Cerebellar nuclear complex (tissue), 1 donor: Measurements from ENCODE around the gene NAT8L.

Source experiments
- DNase-seq, 2 experiments: peaks; one replicate each; lab custom pipeline; 2025; lab: John Stamatoyannopoulos, UW

The NAT8L gene

DNA sequence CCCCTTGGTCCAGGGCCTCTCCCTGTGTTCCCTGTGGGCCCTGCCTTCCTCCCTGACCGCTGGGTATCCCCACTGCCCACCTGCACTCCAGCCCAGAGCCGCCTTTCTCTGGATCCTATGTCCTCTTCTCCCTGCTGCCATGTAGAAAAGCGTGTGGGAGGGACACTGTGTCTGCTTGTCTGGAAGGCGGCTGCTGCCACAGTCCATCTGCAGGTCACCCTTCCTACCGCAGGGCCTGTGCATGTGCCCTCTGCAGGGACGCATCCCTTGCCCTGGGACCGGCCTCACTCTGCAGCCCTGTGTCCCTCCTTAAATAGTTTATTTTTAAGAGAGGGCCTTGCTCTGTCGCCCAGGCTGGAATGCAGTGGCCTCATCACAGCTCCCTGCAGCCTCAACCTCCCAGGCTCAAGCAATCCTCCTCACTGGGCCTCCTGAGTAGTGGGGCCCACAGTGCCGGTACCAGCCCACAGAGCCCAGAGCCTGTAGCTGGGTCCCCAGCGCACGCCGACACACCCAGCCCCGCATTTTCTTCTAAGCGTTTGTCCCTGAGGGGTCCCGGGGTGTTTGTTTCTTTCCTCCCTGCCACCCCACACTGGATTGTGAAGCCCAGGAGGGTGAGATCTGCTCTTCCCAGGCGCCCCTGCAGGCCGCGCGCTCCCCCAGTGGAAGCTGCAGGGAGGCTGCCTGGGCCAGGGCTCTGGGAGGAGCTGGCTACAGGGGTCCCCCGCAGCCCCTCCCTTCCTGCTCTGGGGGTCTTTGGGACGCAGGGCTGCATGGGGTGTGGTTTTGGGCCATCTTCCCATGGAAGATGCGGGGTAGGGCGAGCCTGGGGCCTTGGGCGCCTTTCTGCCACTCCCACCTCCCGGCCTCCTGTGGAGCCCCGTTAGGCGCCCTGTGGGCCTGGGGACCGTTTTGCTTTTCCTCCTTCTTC, 12.8 kb upstream of the NAT8L start:
- no peak for DNase-seq

DNA sequence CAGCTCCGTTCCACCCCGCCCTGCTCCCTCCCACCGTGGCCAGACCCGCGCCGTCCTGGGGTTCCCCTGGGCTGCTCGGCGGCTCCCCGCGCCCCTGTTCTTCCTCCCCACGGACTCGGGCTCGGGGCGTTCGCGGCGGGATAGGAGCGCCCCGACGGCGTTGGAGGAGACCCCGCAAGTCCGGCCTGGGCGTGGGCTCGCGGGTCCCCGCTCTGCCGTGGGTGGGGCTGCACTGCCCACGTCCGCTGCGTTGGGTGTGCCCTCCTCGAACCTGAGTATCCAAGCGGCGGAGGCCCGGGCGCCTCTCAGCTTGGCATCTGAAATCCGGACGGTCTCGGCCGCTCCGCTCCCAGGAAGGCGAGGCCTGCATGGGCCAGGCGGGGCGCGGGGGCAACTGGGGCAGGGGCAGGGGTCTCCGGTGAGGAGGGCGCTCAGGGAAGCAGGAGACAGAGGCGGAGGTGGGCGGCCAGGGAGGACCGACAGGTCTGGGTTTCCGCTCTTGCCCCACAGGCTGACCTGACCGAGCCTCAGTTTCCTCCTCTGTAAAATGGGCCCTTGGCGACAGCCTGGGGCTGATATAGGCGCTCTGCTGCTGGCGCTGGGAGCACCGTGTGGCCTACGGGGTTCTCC, 12.0 kb upstream of the NAT8L start:
- DNase-seq = no peak

DNA sequence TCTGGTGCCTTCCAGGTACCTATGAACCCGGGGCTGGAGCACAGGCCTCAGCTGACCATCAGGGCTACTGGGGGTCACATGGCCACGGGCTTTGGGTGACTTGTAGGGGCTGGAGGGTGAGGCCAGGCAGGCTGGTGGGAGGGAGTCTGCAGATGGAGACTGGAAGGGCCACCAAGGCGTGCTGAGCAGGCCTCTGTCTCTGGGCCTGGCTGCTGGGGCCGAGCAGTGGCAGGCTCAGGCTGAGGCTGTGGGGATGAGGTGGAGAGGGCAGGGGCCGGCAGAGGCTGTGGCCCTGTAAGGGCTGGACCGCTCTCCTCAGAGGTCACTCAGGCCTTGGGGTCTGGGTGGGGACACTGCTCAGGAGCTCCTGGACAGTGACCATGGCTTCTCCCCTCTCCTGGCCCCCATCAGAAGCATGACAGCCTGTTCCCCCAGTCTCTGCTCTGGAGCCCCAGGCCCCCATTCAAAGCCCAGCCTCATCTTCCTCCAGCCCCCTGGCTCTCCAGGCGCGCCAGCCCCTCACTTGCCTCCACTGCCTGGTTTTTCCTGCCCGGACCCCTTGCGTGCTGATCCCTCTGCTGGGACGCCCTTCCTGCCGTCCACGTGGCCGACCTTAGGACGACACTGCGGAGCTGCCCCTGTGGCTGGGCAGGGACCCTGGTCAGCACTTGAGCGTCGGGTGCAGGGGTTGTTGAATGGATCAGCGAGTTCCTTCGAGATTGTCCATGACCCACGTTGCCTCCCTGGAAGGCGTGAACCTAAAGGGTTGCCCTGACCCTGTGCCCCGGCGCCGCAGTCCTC, 11.1 kb upstream of the NAT8L start:
- DNase-seq = no peak

DNA sequence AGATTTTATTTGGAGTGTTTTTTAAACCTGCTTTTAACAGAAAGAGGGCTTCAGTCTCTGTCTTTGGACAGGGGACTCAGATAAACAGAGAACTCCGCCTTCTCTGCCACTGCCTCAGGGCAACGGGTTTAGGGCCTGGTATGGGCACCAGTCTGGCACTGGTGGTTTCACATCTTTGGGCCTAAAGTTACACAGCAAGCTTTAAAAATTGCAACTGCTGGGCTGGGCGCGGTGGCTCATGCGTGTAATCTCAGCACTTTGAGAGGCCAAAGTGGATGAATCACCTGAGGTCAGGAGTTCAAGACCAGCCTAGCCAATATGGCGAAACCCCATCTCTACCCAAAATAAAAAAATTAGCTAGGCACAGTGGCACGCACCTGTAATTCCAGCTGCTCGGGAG, 10.3 kb upstream of the NAT8L start:
- no peak for DNase-seq

DNA sequence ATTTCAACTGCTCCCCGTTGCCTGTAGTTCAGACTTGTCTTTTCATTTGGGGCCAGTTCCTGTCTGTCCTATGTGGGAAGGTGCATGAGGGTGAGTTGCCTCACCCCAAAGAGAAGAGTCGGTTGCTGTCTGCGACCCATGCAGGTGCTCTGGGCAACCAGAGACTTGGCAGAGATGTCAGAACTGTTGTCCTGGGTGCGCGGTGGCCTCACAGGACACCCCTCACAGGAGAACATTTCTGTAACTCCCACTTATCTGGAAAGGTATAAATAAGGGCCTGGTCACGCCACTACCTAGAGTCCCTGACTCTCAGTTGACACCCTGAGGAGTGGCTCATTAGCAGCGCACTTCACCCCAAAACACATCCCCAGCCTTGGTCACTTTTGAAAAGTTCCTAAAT, 9.7 kb upstream of the NAT8L start:
- no peak for DNase-seq

DNA sequence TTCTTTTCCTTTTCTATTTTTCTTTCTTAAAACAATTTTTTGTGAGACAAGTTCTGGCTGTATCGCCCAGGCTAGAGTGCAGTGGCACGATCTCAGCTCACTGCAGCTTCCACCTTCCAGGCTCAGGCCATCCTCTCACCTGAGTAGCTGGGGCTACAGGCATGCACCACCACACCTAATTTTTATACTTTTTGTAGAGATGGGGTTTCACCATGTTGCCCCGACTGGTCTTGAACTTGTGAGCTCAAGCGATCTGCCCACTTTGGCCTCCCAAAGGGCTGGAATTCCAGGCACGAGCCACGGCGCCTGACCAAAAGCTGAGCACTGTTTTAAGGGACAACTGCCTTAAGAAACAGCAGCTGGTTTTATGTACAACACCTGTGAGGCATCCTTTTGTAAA, 9.3 kb upstream of the NAT8L start:
- DNase-seq = no peak

DNA sequence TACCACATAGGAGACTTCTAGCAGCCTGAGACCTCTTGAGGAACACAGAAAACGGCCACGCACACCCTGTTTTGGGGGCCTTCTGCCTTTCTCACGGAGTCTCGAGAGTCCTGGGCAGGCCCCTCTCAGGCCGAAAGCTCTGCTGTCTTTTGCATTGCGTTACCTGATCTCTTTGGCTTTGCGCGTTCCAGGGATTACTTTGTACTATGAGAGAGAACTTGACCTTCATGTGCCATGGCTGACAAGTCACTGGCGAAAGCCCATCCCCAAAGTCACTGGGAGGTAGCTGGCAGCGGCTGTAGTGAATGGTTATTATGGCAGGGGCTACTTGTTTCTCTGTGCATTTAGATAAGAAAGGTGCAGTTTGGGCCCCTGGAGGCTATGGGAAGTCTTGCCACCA, 8.0 kb upstream of the NAT8L start:
- no peak for DNase-seq

DNA sequence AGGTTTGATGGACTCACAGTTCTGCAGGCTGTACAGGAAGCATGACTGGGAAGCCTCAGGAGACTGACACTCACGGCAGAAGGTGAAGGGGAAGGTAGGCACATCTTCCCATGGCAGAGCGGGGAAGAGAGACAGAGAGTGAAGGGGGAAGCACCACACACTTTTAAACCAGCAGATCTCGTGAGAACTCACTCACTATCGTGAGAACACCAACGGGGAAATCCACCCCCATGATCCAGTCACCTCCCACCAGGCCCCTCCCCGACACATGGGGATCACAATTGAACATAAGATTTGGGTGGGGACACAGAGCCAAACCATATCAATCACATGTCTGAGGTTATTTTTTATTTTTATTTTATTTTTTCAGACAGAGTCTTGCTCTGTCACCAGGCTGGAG, 4.9 kb upstream of the NAT8L start:
- DNase-seq = no peak

DNA sequence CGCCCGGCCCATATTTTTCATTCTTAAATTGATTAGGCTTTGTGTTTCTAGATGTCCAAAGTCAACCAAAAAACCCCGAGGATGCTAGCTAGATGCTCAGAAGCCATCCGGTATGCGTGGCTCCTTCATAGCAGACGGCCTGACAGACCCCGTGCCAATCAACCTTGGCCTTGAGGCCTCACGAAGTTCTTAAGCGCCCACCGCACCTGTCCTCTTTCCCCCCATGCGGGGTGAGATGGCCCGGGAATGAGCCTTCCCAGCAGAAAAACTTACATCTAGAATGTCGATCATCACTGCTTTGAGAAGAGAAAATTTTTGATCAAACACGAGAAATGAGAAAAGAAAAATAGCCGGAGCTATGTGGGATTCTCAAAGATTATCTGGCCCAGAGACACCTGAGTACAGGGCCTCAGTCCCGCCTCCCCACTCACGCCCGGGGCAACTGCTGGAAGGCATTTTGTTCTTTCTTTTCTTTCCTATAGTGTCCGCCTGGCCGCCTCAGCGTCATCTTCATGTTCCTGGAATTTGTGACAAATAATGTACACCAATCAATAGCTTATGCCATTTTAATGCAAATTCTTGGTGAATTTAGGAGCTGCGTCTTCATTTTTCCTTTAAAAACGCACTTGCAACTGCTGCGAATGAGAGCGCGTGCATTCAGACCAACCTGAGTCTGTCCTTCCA, 1.6 kb upstream of the NAT8L start:
- no peak for DNase-seq

DNA sequence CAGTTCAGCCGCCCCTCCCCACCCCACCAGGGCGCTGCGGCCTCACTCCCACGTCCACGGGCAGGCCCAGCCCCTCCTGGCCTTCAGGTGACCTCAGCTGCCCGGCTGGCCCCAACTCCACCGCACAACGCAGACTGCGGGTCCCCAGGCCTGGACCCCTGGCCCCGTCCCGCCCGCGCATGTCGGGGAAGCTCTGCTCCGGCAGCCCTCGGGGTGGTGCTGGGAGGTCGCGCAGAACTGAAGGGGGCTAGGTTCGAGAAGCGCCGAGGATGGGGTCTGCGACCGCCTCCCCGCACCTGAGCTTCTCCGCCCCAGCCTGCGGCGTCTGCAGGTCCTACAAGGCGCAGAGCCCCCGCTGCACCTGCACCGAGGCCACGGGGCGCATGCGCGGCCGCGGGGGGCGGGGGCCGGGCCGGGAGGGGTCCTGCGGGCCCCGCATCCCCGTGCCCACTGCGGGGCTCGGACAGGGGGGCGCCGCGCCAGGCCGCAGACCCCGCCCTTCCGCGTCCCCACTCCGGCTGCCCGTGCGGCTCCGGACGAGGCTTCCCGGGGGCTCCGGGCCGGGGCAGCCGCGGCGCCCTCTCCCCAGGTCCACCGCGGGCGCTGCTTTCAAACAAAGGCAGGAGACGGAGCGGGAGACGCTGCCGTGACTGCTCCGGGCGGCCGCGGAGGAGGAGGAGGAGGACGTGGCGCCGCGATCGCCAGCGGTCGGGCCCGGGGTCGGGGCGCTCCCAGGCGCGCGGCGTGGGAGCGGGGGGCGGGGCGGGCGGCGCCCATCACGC, 672 bp upstream of the NAT8L start:
- peak in 1 of 2 experiments; percentile 18 for DNase-seq

DNA sequence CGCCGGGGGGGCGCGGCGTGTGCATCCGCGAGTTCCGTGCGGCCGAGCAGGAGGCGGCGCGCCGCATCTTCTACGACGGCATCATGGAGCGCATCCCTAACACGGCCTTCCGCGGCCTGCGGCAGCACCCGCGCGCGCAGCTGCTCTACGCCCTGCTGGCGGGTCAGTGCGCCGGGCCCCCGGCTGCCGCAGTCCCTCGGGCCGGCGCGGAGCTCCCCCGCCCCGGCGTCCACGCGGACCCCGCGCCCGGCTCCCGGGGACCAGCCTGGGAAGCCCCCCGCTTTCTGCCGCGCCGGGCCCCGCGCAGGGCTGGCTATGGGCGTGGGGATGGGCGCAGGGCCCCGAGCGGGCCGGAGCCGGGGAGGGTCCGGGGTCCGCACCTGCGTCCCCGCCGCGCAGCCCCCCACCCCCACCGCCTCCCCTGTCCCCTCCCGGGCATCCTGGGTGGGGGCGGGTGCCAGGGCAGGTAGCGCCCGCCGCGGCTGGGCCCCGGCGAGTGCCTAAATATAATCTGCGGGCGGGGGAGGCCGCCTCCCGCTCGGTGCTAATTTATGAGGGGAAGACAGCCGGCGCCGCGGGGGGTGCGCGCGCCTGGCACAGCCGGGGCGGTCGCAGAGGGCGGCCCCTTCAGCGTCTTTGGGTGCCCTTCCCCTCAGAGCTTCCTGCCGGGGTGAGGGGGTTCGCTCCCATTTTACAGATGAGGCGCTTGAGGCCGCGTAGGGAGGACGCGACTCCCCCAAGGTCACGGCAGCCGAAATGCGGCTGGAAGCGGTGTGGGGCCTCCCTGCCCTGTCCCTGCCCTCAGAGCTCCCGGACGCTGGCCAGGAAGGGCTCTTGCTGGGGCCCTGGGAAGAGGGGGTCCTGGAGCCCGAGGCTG, 837 bp downstream of the NAT8L start:
- no peak for DNase-seq

DNA sequence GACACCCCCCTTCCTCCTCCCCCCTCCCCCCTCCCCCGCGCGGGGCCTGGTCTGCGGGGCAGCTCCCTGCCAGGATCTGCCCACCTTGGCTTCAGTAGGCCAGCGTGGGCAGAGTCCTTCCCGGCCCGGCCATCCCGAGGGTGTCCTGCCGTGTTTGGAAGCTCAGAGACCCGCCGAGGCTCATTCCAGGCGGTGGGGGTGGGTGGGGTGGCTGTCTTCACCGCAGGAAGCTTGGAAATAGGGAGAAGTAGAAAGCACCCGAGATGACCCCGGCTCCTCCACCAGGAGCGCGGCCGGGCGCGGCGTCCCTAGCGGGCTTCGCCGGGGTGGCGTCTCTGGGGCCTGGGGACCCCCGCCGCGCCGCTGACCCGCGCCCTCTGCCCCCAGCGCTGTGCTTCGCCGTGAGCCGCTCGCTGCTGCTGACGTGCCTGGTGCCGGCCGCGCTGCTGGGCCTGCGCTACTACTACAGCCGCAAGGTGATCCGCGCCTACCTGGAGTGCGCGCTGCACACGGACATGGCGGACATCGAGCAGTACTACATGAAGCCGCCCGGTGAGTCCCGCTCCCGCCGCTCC, 1.6 kb downstream of the NAT8L start:
- DNase-seq = no peak

DNA sequence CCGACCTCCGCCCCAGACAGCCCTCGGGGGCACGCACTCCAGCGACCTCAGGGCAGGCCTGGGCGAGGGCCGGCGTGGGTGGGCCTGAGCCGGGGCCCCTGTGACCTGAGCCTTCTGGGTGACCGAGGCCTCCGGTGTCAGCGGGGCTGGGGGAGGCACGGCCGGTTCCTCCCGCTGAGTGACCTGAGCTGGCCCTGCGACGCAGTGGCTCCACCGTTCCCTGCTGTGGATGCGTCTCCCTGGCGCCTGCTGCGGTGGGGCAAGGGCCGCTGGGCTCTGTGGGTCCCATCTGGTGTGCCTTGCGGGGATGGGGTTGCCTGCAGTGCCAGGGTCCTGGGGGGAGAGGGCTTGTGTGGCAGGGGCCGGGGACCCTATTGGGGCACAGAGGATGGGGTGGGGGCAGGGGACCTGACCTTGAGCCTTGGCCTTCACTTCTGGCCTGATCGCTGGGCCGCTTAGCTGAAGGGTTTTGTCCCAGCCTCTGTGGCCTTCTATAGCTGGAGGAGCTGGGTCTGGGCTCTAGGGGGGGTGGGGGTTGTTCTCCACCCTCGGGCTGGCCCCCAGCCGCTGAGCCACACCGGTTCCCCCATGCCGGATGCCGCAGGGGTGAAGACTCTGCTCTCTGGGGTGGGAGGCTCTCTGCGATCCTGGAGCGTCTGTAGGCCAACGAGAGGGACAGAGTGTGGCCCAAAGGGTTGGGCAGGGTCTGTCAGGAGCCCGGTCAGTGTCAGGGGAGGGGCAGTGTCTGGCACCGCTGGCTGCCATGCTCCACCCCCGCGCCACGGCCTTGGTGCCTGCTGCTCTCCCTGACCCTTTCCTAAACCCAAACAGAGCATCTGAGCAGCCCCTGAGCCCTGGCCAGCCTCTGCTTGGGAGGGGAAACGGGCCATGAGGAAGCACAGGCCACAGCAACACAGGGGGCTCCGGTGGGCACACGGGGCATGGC, 2.3 kb downstream of the NAT8L start:
- no peak for DNase-seq

DNA sequence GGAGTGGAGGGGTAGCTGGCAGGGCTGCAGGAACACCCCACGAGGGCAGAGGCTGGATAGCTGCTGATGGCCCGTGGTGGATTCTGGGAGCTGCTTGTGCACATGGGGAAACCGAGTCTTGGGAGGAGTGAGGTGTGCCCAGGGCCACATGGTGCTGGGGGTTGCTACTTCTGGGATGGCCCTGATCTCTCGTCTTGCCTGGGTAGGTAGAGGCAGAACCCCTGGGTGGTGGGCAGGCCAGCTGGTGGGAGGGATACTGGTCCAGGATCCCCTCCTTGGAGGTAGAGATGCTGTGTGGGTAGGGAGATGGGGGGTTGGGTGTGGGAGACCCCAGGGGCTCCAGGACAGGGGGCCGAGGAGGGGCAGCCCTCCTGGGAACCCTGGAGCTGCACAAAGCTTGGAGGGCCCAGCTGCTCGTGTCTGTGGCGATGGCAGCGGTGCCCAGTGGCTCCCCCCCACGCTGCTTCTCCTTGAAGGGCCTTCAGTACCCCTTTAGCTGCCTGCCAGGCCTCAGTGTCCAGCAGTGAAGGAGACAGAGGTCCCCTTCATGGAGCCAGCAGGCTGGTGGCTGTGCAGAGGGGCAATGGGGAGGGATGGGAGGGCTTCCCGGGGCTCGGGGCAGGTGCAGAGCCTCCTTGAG, 3.2 kb downstream of the NAT8L start:
- DNase-seq = no peak

DNA sequence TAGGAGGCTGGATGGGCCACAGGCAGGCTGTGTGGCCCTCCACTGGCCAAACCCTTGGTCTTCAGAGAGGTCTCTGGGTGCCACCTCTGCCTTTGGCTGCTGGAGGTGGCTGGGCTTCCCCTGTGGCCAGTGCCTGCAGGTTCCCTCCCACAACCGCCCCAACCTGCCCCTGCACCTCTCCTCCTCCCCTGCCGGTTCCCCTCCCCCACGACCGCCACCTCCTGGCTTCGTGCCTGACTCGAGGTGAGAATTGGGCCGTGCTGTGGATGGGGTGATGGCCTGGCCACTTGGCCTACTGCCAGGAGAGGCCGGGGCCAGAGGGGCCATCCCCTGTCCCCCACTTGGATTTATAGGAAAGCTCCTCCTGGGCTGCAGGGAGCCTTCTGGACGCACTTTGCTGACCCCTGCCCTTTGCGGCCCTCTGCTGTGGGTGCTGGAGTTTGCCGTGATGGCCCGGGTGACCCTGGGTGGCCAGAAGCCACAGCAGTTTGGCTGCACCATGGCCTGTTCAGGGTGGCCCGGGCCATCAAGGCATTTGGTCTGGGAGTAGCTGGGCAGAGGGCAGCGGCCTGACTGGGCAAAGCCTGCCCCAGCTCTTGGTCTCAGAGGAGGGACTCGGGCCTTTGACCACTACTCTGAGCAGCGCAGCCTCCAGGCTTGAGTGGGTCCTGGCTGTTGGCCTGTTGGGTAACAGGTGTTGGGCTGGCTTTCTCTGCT, 3.8 kb downstream of the NAT8L start:
- no peak for DNase-seq

DNA sequence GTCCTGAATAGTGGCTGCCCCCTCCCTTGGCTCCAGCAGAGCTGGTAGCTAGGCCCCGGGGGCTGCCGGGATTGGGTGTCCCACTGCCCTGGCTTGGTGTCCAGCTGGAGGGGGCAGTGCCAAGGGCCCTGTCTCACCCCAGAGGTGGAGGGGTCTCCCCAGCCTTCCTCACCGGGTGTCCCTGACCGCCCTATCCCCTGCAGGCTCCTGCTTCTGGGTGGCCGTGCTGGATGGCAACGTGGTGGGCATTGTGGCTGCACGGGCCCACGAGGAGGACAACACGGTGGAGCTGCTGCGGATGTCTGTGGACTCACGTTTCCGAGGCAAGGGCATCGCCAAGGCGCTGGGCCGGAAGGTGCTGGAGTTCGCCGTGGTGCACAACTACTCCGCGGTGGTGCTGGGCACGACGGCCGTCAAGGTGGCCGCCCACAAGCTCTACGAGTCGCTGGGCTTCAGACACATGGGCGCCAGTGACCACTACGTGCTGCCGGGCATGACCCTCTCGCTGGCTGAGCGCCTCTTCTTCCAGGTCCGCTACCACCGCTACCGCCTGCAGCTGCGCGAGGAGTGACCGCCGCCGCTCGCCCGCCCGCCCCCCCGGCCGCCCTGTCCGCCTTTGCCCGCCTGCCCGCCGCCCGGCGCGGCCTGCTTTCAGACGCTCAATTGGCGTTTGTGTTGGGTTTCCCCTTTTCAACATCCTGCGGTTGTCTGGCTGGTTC, 4.6 kb downstream of the NAT8L start:
- no peak for DNase-seq
